WTC11 (cell line): ENCODE data around the gene HAUS8.

Experiments
- CTCF ChIP-seq: fragments of 200-600 bp; IDR thresholded peaks from 2 replicates; pipeline ENCODE4 v1.8.0; 2022; ENCODE audit warnings: antibody characterized with exemption
- TF ChIP-seq, protein P1 (sequence below): sonication (generic); formaldehyde crosslinking; IDR thresholded peaks from 2 replicates; pipeline ENCODE4 v1.8.1; 2023; ENCODE audit warnings: mild to moderate bottlenecking, missing genetic modification reagents

DNA sequence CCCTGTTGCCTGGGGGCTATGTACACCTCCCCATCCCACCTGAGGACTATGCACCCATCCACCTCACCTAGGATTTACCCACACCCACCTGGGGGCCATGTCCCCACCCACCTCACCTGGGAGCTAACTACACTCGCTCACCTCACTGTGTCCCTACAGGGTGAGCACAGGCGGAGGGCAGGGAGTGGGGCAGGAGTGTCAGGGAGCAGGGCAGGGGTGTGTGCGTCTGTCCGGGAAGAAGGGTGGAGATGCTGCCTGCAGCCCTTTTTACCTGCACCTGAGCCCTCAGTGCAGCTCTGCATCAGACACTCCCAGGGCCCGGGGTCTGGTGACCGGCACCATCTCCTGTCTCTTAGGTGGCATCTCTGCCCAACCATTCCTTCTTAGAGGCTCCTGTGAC, 38.1 kb downstream of the HAUS8 start:
- TF ChIP-seq CTCF = no peak
- TF ChIP-seq, protein P1, sequence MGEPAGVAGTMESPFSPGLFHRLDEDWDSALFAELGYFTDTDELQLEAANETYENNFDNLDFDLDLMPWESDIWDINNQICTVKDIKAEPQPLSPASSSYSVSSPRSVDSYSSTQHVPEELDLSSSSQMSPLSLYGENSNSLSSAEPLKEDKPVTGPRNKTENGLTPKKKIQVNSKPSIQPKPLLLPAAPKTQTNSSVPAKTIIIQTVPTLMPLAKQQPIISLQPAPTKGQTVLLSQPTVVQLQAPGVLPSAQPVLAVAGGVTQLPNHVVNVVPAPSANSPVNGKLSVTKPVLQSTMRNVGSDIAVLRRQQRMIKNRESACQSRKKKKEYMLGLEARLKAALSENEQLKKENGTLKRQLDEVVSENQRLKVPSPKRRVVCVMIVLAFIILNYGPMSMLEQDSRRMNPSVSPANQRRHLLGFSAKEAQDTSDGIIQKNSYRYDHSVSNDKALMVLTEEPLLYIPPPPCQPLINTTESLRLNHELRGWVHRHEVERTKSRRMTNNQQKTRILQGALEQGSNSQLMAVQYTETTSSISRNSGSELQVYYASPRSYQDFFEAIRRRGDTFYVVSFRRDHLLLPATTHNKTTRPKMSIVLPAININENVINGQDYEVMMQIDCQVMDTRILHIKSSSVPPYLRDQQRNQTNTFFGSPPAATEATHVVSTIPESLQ (CRISPR knock-in tag) = no peak
